Mesothelial cell of epicardium (in vitro differentiated cells): ENCODE data around the gene LYRM4. TPM values are rescaled to one million over a fixed set of nuclear protein-coding genes. Genes with fewer than 3 reads are reported as not detected.
A peak's percentile ranks its signal among the peaks of the same experiment; 100 is the strongest.

Source experiments
- DNase-seq, 2 experiments: peaks; one replicate each; pipeline ENCODE4 v3.0.0; 2021; ENCODE audit warnings: low spot score in 2 of 2; ENCODE audit not compliant: unreplicated experiment in 2 of 2
- H3K27ac Mint-ChIP-seq: 2 replicates; pipeline ENCODE4 v1.8.0; 2021; ENCODE audit warnings: mixed read lengths
- H3K27me3 Mint-ChIP-seq: 2 replicates; pipeline ENCODE4 v1.8.0; 2021; ENCODE audit warnings: low read depth, mixed read lengths
- H3K36me3 Mint-ChIP-seq: 2 replicates; pipeline ENCODE4 v1.8.0; 2021; ENCODE audit warnings: mixed read lengths
- H3K4me1 Mint-ChIP-seq: 2 replicates; pipeline ENCODE4 v1.8.0; 2021; ENCODE audit warnings: mixed read lengths
- H3K4me3 Mint-ChIP-seq: 2 replicates; pipeline ENCODE4 v1.8.0; 2021; ENCODE audit warnings: mild to moderate bottlenecking, moderate library complexity, mixed read lengths
- H3K9me3 Mint-ChIP-seq: 2 replicates; pipeline ENCODE4 v1.8.0; 2021; ENCODE audit warnings: mixed read lengths
- CTCF ChIP-seq: fragments of 200-600 bp; sonication (generic); IDR thresholded peaks from one replicate; pipeline ENCODE4 v1.5.0; 2021; ENCODE audit warnings: antibody characterized with exemption; ENCODE audit not compliant: unreplicated experiment
- total RNA-seq: library from RNA; stranded (reverse); gene quantifications from 3 replicates; pipeline ENCODE4 v1.2.1, GENCODE V29; 2021

The LYRM4 gene
- total RNA-seq, 1 donor from 2014 or later = 35.5 TPM

GRCh38 chr6:5199283-5199682 lies 61.5 kb downstream of the LYRM4 start:
- Mint-ChIP-seq H3K36me3 (peaks cover 6% of the 10 kb centered on the region), H3K27me3 (no peaks in the 10 kb centered on the region), H3K9me3 (peaks cover 4% of the 10 kb centered on the region), H3K27ac (no peak overlapping the region), H3K4me3 (no peak overlapping the region), H3K4me1 (peaks cover 16% of the 10 kb centered on the region)
- TF ChIP-seq CTCF = no peak
- DNase-seq = no peak

- peaks cover 5% of the 10 kb centered on the region for H3K4me1 Mint-ChIP-seq
- H3K36me3 Mint-ChIP-seq = peaks cover 6% of the 10 kb centered on the region
- no peak overlapping the region for H3K27ac Mint-ChIP-seq
- H3K4me3 Mint-ChIP-seq = no peak overlapping the region
- no peak for TF ChIP-seq CTCF
- no peak for DNase-seq
- no peaks in the 10 kb centered on the region for H3K27me3 Mint-ChIP-seq
- H3K9me3 Mint-ChIP-seq = peaks cover 4% of the 10 kb centered on the region
These were observed 63.7 kb downstream of the LYRM4 start for GRCh38 chr6:5197084-5197483.

GRCh38 chr6:5192135-5192794 lies 68.5 kb downstream of the LYRM4 start:
- Mint-ChIP-seq H3K27ac (peak overlapping the region; percentile 53), H3K4me3 (no peak overlapping the region), H3K27me3 (no peaks in the 10 kb centered on the region), H3K4me1 (peaks cover 27% of the 10 kb centered on the region), H3K36me3 (peaks cover 6% of the 10 kb centered on the region), H3K9me3 (peaks cover 4% of the 10 kb centered on the region)
- no peak for DNase-seq
- TF ChIP-seq CTCF = no peak

GRCh38 chr6:5191722-5192121 lies 69.0 kb downstream of the LYRM4 start:
- no peak for TF ChIP-seq CTCF
- Mint-ChIP-seq H3K27ac (no peak overlapping the region), H3K27me3 (no peaks in the 10 kb centered on the region), H3K9me3 (peaks cover 4% of the 10 kb centered on the region), H3K4me1 (peaks cover 27% of the 10 kb centered on the region), H3K4me3 (no peak overlapping the region), H3K36me3 (peaks cover 6% of the 10 kb centered on the region)
- DNase-seq = no peak

GRCh38 chr6:5191222-5191621 lies 69.5 kb downstream of the LYRM4 start:
- H3K27me3 Mint-ChIP-seq = no peaks in the 10 kb centered on the region
- TF ChIP-seq CTCF = no peak
- peak overlapping the region; percentile 62 for H3K27ac Mint-ChIP-seq
- no peak overlapping the region for H3K4me3 Mint-ChIP-seq
- H3K36me3 Mint-ChIP-seq = peaks cover 6% of the 10 kb centered on the region
- H3K9me3 Mint-ChIP-seq = peaks cover 4% of the 10 kb centered on the region
- H3K4me1 Mint-ChIP-seq = peaks cover 27% of the 10 kb centered on the region
- DNase-seq = no peak
